ENCODE results near the gene FCSK.

The FCSK gene

DNA sequence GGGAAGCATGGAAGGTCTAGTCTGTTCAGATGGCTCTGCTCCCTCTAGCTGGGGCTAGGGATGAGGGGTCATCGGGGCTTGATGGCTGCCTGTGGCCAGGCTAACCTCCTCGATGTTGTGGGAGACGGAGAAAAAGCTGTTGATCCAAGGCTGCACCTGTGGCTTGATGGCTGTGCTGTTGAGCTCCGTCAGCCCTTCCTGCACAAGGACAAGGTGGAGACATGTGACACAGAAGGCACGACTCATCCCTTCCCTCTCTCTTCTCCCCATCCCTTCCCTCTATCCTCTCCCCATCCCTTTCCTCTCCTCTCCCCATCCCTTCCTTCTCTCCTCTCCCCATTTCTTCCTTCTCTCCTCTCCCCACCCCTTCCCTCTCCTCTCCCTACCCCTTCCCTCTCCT, 28.2 kb downstream of the FCSK start:
- Histone ChIP-seq H3K9me3 (ENCODE audit: severe bottlenecking) (no peaks in the 10 kb centered on the region), H3K4me1 (ENCODE audit: insufficient read depth, poor library complexity, severe bottlenecking) (no peaks in the 10 kb centered on the region), H3K36me3 (ENCODE audit: low read depth) (peaks cover 60% of the 10 kb centered on the region), H3K4me3 (ENCODE audit: severe bottlenecking) (no peak overlapping the region), H3K27ac (ENCODE audit: poor library complexity, severe bottlenecking) (no peak overlapping the region), H3K27me3 (ENCODE audit: insufficient read depth, poor library complexity, severe bottlenecking) (no peaks in the 10 kb centered on the region)
- TF ChIP-seq, protein P1, sequence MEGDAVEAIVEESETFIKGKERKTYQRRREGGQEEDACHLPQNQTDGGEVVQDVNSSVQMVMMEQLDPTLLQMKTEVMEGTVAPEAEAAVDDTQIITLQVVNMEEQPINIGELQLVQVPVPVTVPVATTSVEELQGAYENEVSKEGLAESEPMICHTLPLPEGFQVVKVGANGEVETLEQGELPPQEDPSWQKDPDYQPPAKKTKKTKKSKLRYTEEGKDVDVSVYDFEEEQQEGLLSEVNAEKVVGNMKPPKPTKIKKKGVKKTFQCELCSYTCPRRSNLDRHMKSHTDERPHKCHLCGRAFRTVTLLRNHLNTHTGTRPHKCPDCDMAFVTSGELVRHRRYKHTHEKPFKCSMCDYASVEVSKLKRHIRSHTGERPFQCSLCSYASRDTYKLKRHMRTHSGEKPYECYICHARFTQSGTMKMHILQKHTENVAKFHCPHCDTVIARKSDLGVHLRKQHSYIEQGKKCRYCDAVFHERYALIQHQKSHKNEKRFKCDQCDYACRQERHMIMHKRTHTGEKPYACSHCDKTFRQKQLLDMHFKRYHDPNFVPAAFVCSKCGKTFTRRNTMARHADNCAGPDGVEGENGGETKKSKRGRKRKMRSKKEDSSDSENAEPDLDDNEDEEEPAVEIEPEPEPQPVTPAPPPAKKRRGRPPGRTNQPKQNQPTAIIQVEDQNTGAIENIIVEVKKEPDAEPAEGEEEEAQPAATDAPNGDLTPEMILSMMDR (IDR thresholded peaks at IDR 0.05; ENCODE audit: poor library complexity, severe bottlenecking) = no peak
- DNase-seq (ENCODE audit: low spot score) (no peak), ATAC-seq (ENCODE audit: low read depth) (no peak)

DNA sequence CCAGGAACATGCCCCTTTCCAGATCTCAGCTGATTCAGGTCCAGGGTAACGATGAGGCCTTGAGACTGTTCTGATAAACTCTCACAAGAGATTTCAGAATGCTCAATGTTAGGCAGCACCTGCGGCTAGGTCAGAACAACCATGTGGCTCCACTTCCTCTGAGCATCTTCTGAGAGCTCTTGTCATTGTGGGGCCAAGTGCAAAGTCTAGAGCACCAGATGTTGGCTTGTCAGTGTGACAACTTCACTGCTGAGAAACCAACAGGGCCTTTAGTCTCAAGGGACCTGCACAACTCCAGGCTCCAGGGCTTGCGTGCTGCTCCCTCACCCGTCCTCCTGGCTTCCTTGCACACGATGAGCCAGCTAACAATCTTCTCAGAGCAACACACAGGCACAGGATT, 29.0 kb downstream of the FCSK start:
- ATAC-seq (ENCODE audit: low read depth) (no peak), DNase-seq (ENCODE audit: low spot score) (no peak)
- Histone ChIP-seq H3K36me3 (ENCODE audit: low read depth) (peaks cover 61% of the 10 kb centered on the region), H3K27me3 (ENCODE audit: insufficient read depth, poor library complexity, severe bottlenecking) (no peaks in the 10 kb centered on the region), H3K4me1 (ENCODE audit: insufficient read depth, poor library complexity, severe bottlenecking) (no peaks in the 10 kb centered on the region), H3K27ac (ENCODE audit: poor library complexity, severe bottlenecking) (no peak overlapping the region), H3K4me3 (ENCODE audit: severe bottlenecking) (no peak overlapping the region), H3K9me3 (ENCODE audit: severe bottlenecking) (no peaks in the 10 kb centered on the region)
- TF ChIP-seq, protein P1 (IDR thresholded peaks at IDR 0.05; ENCODE audit: poor library complexity, severe bottlenecking) = no peak

- Histone ChIP-seq H3K9me3 (ENCODE audit: severe bottlenecking) (no peaks in the 10 kb centered on the region), H3K4me1 (ENCODE audit: insufficient read depth, poor library complexity, severe bottlenecking) (no peaks in the 10 kb centered on the region), H3K27ac (ENCODE audit: poor library complexity, severe bottlenecking) (no peak overlapping the region), H3K36me3 (ENCODE audit: low read depth) (peaks cover 62% of the 10 kb centered on the region), H3K27me3 (ENCODE audit: insufficient read depth, poor library complexity, severe bottlenecking) (no peaks in the 10 kb centered on the region), H3K4me3 (ENCODE audit: severe bottlenecking) (no peak overlapping the region)
- DNase-seq (ENCODE audit: low spot score) (no peak), ATAC-seq (ENCODE audit: low read depth) (no peak)
- TF ChIP-seq, protein P1 (IDR thresholded peaks at IDR 0.05; ENCODE audit: poor library complexity, severe bottlenecking) = no peak
These were observed 30.5 kb downstream of the FCSK start for GRCh38 chr16:70484867-70485266.

- H3K27me3 ChIP-seq (ENCODE audit: insufficient read depth, poor library complexity, severe bottlenecking) = no peaks in the 10 kb centered on the region
- H3K36me3 ChIP-seq (ENCODE audit: low read depth) = peaks cover 58% of the 10 kb centered on the region
- no peaks in the 10 kb centered on the region for H3K4me1 ChIP-seq (ENCODE audit: insufficient read depth, poor library complexity, severe bottlenecking)
- H3K4me3 ChIP-seq (ENCODE audit: severe bottlenecking) = no peak overlapping the region
- TF ChIP-seq, protein P1 (IDR thresholded peaks at IDR 0.05; ENCODE audit: poor library complexity, severe bottlenecking) = no peak
- no peak overlapping the region for H3K27ac ChIP-seq (ENCODE audit: poor library complexity, severe bottlenecking)
- DNase-seq (ENCODE audit: low spot score) (no peak), ATAC-seq (ENCODE audit: low read depth) (no peak)
- no peaks in the 10 kb centered on the region for H3K9me3 ChIP-seq (ENCODE audit: severe bottlenecking)
These were observed 35.9 kb downstream of the FCSK start for GRCh38 chr16:70490261-70490660.

DNA sequence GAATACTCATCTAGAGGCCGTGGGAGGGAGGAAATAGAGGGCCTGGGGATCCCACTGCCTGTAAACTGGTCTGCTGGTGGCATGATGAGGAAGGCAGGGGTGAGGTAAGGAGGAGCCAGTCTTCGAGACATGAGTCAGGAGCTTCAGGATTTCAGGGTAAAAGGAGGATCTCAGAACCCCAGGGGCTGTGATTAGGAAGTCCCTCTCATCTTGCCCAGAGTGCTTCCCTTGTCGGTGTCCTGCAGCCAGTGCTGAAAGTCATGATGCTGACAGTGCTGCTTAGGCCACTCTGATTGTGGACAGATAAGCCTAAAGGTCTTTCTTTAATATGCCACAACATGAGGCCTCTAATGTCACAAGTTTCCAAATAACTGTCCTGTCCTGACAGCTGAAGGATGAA, 39.4 kb downstream of the FCSK start:
- ATAC-seq (ENCODE audit: low read depth) = no peak
- no peak overlapping the region for H3K27ac ChIP-seq (ENCODE audit: poor library complexity, severe bottlenecking)

More for the DNA sequence above, 39.4 kb downstream of the FCSK start:
- Histone ChIP-seq H3K4me1 (ENCODE audit: insufficient read depth, poor library complexity, severe bottlenecking) (no peaks in the 10 kb centered on the region), H3K36me3 (ENCODE audit: low read depth) (peaks cover 81% of the 10 kb centered on the region), H3K27me3 (ENCODE audit: insufficient read depth, poor library complexity, severe bottlenecking) (no peaks in the 10 kb centered on the region), H3K9me3 (ENCODE audit: severe bottlenecking) (no peaks in the 10 kb centered on the region), H3K4me3 (ENCODE audit: severe bottlenecking) (no peak overlapping the region)
- TF ChIP-seq, protein P1 (IDR thresholded peaks at IDR 0.05; ENCODE audit: poor library complexity, severe bottlenecking) = no peak
- DNase-seq (ENCODE audit: low spot score) = no peak
